HCT116 (cell line): ENCODE data around the gene NDUFS3. TPM values are rescaled to one million over a fixed set of nuclear protein-coding genes. Genes with fewer than 3 reads are reported as not detected.

Experiments
- ATAC-seq: fragments of 200-7000 bp; cut with Tn5 transposase; 2 replicates; pipeline ENCODE4 v1.9.1; 2020; ENCODE audit warnings: mild to moderate bottlenecking, moderate library complexity
- BruUV-seq: library from RNA; stranded (reverse); fragments of 400-500 nt; replicated peaks from 2 replicates; lab custom pipeline; 2021; lab: Mats Ljungman, UMichigan
- CTCF ChIA-PET: fragments of 300-600 bp; sonication (Branson Sonifier 250); formaldehyde crosslinking; loops from one replicate; lab custom pipeline; 2021; ENCODE audit warnings: antibody characterized with exemption; lab: Charles Lee
- POLR2A ChIA-PET: fragments of 300-600, 350-600 bp; sonication (Branson Sonifier 250); formaldehyde crosslinking; loops from one replicate; lab custom pipeline; 2021; ENCODE audit warnings: antibody characterized with exemption; lab: Charles Lee
- RAD21 ChIA-PET, 2 experiments: fragments of 300-600 bp; sonication (Branson Sonifier 250); formaldehyde crosslinking; loops; one replicate each; lab custom pipeline; 2023; ENCODE audit warnings: low total read pairs in 2 of 2; ENCODE audit not compliant: uncharacterized antibody in 2 of 2, unreplicated experiment in 2 of 2, low non-redundant PET in 1 of 2; lab: Charles Lee
- DNase-seq: peaks from one replicate; pipeline ENCODE4 v3.0.0-alpha.2; 2010; ENCODE audit warnings: low read depth, low spot score
- H2AFZ ChIP-seq: fragments of 200-600 bp; shearing (Covaris generic), sonication (generic); 2 replicates; pipeline ENCODE4 v1.6.1; 2017; ENCODE audit warnings: low read depth, mixed run types, mixed read lengths, antibody characterized with exemption, low read length; ENCODE audit not compliant: poor library complexity, severe bottlenecking
- H3K27ac ChIP-seq: 2 replicates; pipeline ENCODE4 v1.5.1; 2012; ENCODE audit warnings: low read depth, low read length
- H3K27me3 ChIP-seq: fragments of 200-600 bp; sonication (generic); 2 replicates; pipeline ENCODE4 v1.6.1; 2016; ENCODE audit warnings: mixed run types, low read length, mixed read lengths; ENCODE audit not compliant: insufficient read depth
- H3K36me3 ChIP-seq, 2 experiments: fragments of 200-500 bp in 1 of 2; fragments of 200-600 bp in 1 of 2; sonication (Bioruptor generic) in 1 of 2; sonication (generic) in 1 of 2; 2 replicates each; pipeline versions ENCODE4 v1.5.1 to v1.6.1; 2014 to 2016; ENCODE audit warnings: low read length in 2 of 2, inconsistent platforms in 1 of 2, mixed read lengths in 1 of 2, mixed run types in 1 of 2; ENCODE audit not compliant: insufficient read depth in 2 of 2, control insufficient read depth in 1 of 2
- H3K4me1 ChIP-seq, 2 experiments: fragments of 200-600 bp in 1 of 2; sonication (generic) in 1 of 2; 2 replicates each; pipeline versions ENCODE4 v1.5.1 to v1.6.1; 2012 to 2017; ENCODE audit warnings: low read length in 2 of 2, inconsistent platforms in 1 of 2, mild to moderate bottlenecking in 1 of 2, mixed read lengths in 1 of 2, mixed run types in 1 of 2, moderate library complexity in 1 of 2; ENCODE audit not compliant: insufficient read depth in 2 of 2, control insufficient read depth in 1 of 2
- H3K4me2 ChIP-seq: fragments of 200-600 bp; sonication (generic); 2 replicates; pipeline ENCODE4 v1.6.1; 2017; ENCODE audit warnings: mixed run types, low read length, mixed read lengths
- H3K4me3 ChIP-seq, 2 experiments: fragments of 200-600 bp in 1 of 2; sonication (generic) in 1 of 2; replicated peaks in 1 of 2; 2 replicates each; pipeline ENCODE4 v1.5.1; 2011 to 2016; ENCODE audit warnings: low read length in 2 of 2, control low read depth in 1 of 2, low read depth in 1 of 2, mild to moderate bottlenecking in 1 of 2, mixed read lengths in 1 of 2, mixed run types in 1 of 2
- H3K79me2 ChIP-seq: fragments of 200-600 bp; sonication (generic); 2 replicates; pipeline ENCODE4 v1.6.1; 2017; ENCODE audit warnings: mild to moderate bottlenecking, mixed run types, low read length, moderate library complexity, mixed read lengths; ENCODE audit not compliant: insufficient read depth
- H3K9ac ChIP-seq: fragments of 200-600 bp; sonication (generic); 2 replicates; pipeline ENCODE4 v1.6.1; 2016; ENCODE audit warnings: low read length, mixed read lengths
- H3K9me2 ChIP-seq: fragments of 200-600 bp; sonication (generic), shearing (Covaris generic); 2 replicates; pipeline ENCODE4 v1.6.1; 2017; ENCODE audit warnings: mixed run types, mild to moderate bottlenecking, moderate library complexity; ENCODE audit not compliant: insufficient read depth
- H3K9me3 ChIP-seq, 2 experiments: fragments of 200-500 bp in 1 of 2; fragments of 200-600 bp in 1 of 2; sonication (Bioruptor generic) in 1 of 2; sonication (generic) in 1 of 2; 2 replicates each; pipeline ENCODE4 v1.6.1; 2014 to 2017; ENCODE audit warnings: low read length in 2 of 2, mixed read lengths in 2 of 2, inconsistent platforms in 1 of 2, low read depth in 1 of 2, mild to moderate bottlenecking in 1 of 2, mixed run types in 1 of 2, moderate library complexity in 1 of 2; ENCODE audit not compliant: control insufficient read depth in 1 of 2, insufficient read depth in 1 of 2
- H4K20me1 ChIP-seq: fragments of 200-600 bp; sonication (generic), shearing (Covaris generic); 2 replicates; pipeline ENCODE4 v1.6.1; 2017; ENCODE audit warnings: mixed run types, mild to moderate bottlenecking, moderate library complexity; ENCODE audit not compliant: insufficient read depth
- ATF3 ChIP-seq: IDR thresholded peaks from 2 replicates; pipeline ENCODE4 v1.6.1; 2012
- CEBPB ChIP-seq: IDR thresholded peaks from 2 replicates; pipeline ENCODE4 v1.6.1; 2012; ENCODE audit warnings: low read depth
- CTCF ChIP-seq, 3 experiments: fragments of 200-600 bp in 1 of 3; sonication (generic) in 1 of 3; IDR thresholded peaks in 2 of 3; conservative IDR thresholded peaks in 1 of 3; 2 replicates each; pipeline ENCODE4 v1.5.1; 2012 to 2017; ENCODE audit warnings: low read depth in 2 of 3, low read length in 2 of 3, antibody characterized with exemption in 1 of 3, borderline replicate concordance in 1 of 3, control low read depth in 1 of 3, mild to moderate bottlenecking in 1 of 3, mixed read lengths in 1 of 3, mixed run types in 1 of 3, moderate library complexity in 1 of 3; ENCODE audit not compliant: insufficient read depth in 1 of 3
- EZH2phosphoT487 ChIP-seq: fragments of 200-600 bp; IDR thresholded peaks from 2 replicates; pipeline ENCODE4 v1.6.1; 2018; ENCODE audit warnings: antibody characterized with exemption, borderline replicate concordance
- JUND ChIP-seq: IDR thresholded peaks from 2 replicates; pipeline ENCODE4 v1.6.1; 2012
- MAX ChIP-seq: IDR thresholded peaks from 2 replicates; pipeline ENCODE4 v1.6.1; 2012
- POLR2A ChIP-seq: IDR thresholded peaks from 2 replicates; pipeline ENCODE4 v1.7.0; 2011; ENCODE audit warnings: borderline replicate concordance; ENCODE audit not compliant: insufficient read depth, insufficient read length; ENCODE audit errors: extremely low read depth
- POLR2AphosphoS5 ChIP-seq: IDR thresholded peaks from 2 replicates; pipeline ENCODE4 v1.6.1; 2011; ENCODE audit warnings: mild to moderate bottlenecking, low read depth, low read length, moderate library complexity
- RAD21 ChIP-seq: IDR thresholded peaks from 2 replicates; pipeline ENCODE4 v1.6.1; 2012; ENCODE audit warnings: low read depth, mild to moderate bottlenecking
- SIN3A ChIP-seq: IDR thresholded peaks from 2 replicates; pipeline ENCODE4 v1.6.1; 2012; ENCODE audit warnings: low read depth
- SP1 ChIP-seq: IDR thresholded peaks from 2 replicates; pipeline ENCODE4 v1.6.1; 2012; ENCODE audit warnings: low read depth
- ZFX ChIP-seq: fragments of 450-650 bp; IDR thresholded peaks from 2 replicates; pipeline ENCODE4 v1.6.1; 2017
- ZNF274 ChIP-seq: fragments of 200-500 bp; sonication (Bioruptor generic); IDR thresholded peaks from 2 replicates; pipeline ENCODE4 v1.6.1; 2014; ENCODE audit warnings: mild to moderate bottlenecking, low read depth, low read length, inconsistent platforms
- intact Hi-C: fragments of 100-400 bp; cut with micrococcal nuclease; formaldehyde crosslinking; loops from 2 replicates; pipeline ENCODE4 v1.10.0; 2022
- total RNA-seq: library from RNA; stranded (reverse); gene quantifications from one replicate; pipeline ENCODE4 v1.2.1, GENCODE V29; 2021; ENCODE audit not compliant: unreplicated experiment

The NDUFS3 gene
- total RNA-seq, 1 experiment from 2014 or later: 134 TPM

- CTCF ChIA-PET: interaction anchor here (1.2 kb wide), 1 partner anchor 17 kb away, joined by 5 read pairs; no protein-coding TSS in a partner anchor
- Histone ChIP-seq H2AFZ (no peak overlapping the region), H3K79me2 (peaks cover 100% of the 10 kb centered on the region), H3K9ac (no peak overlapping the region), H3K9me3 (no peaks in the 10 kb centered on the region), H3K27me3 (no peaks in the 10 kb centered on the region), H3K4me2 (no peak overlapping the region), H3K27ac (no peak overlapping the region), H3K4me3 (no peak overlapping the region), H3K4me1 (peaks cover 5 to 7% of the 10 kb centered on the region in 2 experiments; a peak in 3 of 4 replicates), H3K36me3 (no peaks in the 10 kb centered on the region; a peak in 1 of 4 replicates), H3K9me2 (no peaks in the 10 kb centered on the region), H4K20me1 (peaks cover 23% of the 10 kb centered on the region; the same call in 1 of the 2 replicates)
- intact Hi-C loops: no loop called here
- BruUV-seq: no TSS peak
- POLR2A ChIA-PET: no interaction called here
- TF ChIP-seq POLR2AphosphoS5 (no peak), CEBPB (no peak), RAD21 (no peak), SIN3A (no peak), ZFX (no peak), JUND (no peak), EZH2phosphoT487 (no peak), POLR2A (no peak), SP1 (no peak), ZNF274 (no peak), ATF3 (no peak), MAX (no peak), CTCF (IDR thresholded peaks at IDR 0.05 in 2 of 3, conservative IDR thresholded peaks at IDR 0.05 in 1 of 3; ENCODE audit: borderline replicate concordance in 1 of 3, insufficient read depth in 1 of 3, low read depth in 2 of 3, low read length in 2 of 3) (no peak)
- no peak for ATAC-seq
- DNase-seq: no peak
- RAD21 ChIA-PET: no interaction called here
Observed at GRCh38 chr11:47534704-47535251, 44.1 kb upstream of the NDUFS3 start.
